DMS153 treated with DMSO at 0.1 percent for 48 hours (cell line): ENCODE results near the gene ATF6B.
A peak's percentile ranks its signal among the peaks of the same experiment; 100 is the strongest.

Experiments used
- DNase-seq: peaks from one replicate; lab custom pipeline; 2025; ENCODE audit not compliant: unreplicated experiment; lab: John Stamatoyannopoulos, UW

ATF6B gene

DNA sequence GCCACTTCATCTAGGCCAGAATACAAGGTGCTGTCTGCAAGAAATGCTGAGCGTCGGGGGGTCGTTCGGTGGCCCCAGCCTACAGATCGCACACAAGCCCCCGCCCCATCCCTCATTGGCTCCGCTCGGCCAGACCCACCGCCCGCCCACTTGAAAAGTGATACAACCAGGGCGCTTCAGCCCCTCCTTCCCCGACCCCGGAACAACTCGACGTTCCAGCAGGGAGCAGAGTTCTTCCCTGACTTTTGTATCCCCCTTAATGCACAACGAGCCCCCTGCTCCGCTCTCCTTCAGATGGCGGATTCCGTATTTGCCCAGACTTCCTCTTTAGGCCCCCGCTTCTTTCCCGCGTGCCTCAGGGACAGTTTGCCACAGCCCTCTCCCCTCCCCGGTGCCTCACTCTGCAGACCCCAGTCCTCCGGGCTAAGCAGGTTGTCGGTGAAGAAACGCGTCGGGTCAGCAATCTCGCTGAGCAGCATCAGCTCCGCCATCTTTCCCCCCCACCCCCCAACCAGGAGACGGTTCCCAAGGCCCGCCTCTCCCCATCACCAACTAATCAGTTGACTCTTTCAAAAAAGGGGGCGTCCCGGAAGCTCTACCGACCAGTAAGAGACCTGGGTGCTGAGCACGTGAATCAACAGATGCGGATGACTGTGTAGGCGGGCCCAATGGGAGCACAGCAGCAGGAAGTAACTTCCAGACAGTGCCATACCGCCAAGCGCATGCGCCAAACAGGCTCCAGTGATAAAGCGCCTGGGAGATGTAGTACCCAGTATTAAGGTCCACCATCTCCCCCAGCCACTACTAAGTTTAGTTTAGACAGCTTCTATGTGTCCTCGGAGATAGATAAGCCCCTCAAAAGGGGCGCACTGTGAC is at the start of gene ATF6B:
ATF6B (minus strand) TSS at position 530 of the 876 bp plus-strand sequence; CDS start at position 491, 39 bp downstream.
- peak; percentile 98 for DNase-seq

DNA sequence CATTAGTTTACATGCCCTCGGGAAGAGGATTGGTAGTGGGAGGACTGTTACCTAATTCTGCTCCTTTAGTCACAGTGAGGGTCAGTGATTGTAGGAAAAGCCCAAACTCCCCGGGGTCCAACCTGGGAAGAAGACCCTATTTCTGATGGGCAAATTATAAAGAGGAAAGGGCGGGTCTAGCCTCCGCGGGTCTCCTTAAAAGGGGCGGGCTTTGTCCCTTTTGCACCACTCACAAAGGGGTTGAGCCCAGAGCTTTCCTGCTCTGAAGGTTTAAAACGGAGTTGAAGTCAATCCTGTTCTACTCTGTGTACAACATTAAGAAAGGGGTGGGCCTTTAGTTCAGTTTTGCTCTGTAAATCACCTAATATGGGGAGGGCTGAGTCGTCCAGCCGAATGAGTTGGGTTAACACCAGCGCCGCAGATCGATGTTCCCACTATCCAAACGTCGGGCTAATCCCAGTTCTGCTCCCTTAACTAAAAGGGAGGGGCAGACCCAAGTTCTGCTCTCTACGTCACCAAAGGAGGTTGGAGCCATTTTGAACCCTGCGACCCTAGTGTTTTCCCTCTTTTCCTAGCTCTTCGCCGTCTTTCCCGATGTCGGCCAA is 49.2 kb upstream of the ATF6B start:
- DNase-seq = peak; percentile 63

DNA sequence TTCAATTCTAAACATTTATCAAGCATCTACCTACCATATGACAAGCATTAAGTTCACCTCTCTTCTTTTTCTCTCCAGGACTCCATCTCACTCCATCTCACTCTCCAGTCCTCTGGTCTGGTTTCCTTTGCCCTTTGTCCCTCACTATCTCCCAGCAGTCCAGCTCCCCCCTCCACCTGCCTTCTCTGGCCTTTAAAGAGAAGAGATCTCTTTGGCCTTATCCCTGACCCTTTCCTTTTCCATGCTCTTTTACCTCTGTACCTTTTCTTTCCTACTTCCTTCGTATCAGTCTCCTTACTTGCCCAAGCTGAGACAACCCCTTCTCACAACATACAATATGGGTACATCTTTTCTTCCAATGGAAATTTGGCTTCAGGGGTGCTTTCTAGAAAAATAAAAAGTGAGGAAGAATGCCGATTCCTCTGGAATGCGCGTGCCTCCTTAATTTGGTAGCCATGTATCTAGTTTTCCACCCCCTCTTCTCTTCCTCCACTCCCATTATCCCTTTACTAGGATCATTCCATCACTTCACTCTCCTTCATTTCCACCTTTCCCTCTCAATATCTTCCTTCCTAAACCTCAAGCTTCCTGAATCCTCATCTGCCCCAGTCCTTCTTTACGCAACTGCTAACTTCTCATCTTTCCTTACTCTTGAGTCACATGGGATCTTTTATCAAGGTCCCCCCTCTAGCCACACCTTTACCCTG is 48.6 kb upstream of the ATF6B start:
- no peak for DNase-seq

DNA sequence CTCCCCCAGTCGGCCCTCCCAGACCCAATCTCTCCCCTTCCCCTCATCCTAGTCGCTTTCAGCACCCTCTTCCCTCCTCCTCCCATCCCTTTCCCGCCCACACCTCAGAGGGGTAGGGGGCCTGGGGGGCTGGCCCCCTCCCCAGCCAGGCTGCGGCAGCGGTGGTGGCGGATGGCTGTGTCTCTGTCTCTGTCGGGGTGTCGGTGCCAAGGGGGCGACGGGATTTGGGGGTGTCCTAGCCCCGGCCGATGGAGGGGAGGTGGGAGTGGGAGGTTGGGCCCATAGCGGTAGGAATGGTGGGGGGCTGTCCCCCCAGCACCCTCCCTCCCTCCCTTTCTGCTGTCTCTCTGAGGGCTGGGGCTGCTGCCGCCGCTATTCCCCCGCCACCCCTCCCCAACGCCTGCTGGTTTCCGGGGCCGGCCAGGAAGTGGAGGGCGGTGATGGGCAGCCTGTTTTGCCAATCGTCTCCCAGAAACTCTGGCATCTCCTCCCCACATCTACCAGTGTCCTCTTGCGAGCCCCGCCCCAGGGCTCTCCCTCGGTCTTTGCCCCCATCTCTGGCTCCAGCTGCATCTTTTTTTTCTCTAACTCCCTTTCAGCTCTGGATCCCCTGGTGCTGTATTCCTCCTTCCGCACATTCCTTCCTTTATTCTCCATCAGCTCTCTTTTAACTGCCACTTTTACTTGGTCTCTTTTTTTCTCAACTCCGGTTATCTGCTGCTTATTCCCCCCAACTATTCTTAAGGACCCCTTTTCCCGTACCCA is 47.8 kb upstream of the ATF6B start, which contains the start of gene AGPAT1:
AGPAT1 (minus strand) TSS at position 374 of the 765 bp plus-strand sequence. CDS start 4,588 bp downstream, outside the sequence.
- DNase-seq = peak; percentile 84

DNA sequence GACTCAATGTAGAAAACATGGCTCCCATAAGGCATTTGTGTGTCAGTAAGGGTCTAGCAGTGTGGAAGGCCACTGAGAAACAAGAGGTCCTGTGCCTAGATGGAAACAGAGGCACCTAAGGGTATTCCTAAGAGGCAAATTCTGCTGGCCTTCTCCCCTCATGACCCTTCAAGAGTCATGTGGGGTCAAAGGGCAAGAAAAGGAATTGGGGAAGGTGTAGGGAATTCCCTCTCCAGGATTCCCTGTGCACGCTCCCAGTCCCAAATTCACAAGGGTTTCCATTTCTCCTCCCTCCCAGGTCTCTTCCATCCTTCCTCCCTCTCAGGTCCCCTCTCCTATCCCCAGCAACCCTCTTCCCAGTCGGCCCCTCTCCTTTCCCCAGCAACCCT is 47.3 kb upstream of the ATF6B start:
- no peak for DNase-seq

DNA sequence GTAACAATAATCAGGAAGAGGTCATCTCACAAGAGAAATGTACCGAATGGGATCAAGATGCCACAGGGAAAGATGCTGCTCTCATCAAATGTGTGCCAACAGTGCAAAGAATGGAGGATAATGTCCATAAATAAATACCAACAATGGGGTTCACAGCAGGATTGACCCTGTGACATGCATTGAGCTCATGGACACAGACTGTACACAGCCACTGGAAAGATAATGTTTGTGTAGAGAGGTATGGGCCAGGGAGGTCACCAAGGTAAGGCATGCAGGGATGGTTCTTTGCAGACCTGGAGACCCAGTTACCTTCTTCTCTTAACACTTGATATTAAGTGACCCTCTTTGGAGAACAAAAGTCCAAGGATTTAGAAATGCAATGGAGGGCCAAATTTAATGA is 46.4 kb upstream of the ATF6B start:
- no peak for DNase-seq

DNA sequence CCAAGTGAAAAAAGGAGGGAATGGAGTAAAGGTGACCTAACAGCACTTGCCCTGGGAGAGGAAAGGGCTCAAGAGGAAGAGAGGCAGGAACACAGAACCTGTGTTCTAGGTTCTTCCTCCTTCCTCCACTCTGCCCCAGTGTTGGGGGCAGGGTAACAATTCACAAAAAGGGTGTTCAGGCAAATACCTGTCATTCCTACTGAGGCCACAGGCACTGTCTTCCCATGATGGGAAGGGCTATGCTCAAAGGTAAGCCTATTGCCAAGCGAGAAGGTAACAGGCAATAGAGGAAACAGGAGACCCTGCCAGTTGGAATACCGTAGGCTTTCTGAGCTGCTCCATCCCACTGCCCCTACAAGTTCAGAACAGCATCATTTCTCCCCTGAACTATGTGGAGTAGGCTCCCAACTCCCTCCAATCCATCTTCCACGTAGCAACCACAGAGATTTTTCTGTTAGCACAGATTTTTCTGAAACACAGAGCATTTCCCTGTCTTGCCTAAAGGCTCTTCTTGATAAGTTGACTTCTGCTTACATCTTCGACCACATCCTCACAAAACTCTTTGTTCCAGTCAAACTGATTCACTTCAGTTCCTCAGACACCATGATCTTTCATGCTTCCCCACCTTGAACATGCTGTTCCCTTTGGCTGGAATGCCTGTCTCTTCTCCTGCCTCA is 45.1 kb upstream of the ATF6B start:
- DNase-seq = no peak

DNA sequence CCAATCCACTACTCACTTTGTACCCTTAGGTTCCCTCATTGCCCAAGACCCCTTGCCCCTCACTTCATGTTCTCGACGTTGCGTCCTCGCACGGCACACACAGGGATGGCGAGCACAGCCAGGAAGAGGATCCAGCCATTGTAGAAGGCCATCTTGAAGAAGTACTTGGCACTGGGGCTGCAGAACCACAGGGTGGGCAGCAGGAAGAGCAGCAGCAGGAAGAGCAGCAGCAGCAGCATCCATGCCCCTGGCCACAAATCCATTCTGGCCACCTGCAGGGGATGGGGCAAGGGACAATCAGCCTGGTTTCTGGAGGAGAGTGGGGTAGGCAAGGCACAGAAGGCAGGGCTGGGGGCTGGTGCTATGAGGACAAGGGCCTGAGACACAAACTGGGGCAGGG is 43.2 kb upstream of the ATF6B start:
- no peak for DNase-seq

DNA sequence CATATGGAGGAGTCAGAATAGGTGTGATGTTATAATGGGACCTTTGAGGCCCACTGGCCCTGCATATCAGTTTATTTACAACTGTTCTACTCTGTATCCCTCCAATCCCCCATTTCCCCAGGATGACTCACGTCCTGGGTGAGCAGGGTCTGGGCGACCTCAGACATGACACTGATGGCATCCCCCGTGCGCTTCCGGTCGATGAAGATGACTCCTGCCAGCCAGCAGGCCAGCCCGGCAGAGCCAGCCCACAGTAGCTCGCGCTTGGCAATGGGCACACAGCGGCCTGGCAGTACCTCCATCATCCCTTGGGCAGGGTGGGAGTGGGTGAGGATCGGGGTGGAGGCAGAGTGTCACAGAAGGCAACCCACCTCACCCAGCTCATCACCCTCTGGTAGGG is 42.2 kb upstream of the ATF6B start:
- no peak for DNase-seq

DNA sequence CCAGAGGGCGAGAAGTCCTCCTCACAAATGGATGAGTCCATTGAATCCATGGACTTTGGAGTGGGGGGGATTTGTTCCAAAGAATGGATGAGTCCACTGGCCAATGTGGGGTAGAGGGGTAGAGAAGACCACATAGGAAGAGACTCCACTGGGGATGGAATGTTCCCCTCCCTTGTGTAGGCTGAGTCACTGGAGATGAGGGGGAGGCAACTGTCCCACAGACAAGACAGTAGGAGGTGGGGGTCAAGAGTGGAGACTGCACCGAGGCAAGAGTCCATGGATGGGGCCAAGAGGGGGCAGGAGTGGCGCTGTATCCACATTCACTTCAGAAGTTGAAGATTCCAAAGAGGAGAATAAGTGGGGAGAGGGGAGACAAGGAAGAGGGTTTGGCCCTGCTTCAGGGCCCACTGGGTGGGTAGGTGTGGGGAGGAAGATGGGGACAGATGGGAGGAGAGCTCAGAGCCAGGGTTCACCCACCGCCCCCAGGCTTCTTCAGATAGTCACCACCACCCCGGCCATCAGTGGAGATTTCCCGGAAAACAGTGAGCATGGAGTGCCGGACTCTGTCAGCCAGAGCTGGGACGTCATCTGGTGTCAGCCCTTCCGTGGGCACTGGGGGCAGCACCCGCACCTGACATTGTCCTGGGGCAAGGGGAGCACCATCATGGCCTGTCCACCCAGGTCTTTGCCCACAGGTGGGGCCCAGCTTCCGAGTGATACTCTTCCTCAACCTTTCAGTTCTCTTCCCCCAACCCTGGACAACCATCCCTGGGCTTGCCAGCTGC is 41.0 kb upstream of the ATF6B start:
- DNase-seq = no peak

DNA sequence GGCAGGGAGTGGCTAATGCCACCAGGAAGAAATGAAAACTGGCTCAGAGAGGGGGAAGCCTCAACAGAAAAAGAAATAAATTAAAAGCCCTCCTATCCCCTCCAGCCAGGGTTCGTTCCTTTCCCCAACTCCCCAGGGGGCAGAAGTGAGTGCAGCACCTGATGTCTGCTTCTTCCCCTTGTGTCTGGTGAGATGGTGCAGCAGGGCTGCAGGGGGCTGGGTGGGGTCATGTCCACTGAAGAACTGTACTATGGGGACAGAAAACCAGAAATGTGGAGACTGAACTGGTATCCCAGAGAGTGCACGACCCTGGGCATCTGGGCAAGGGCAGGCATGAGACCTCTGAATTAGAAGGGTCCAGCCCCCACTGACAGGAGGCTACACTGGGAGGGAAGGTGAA is 40.3 kb upstream of the ATF6B start:
- no peak for DNase-seq

DNA sequence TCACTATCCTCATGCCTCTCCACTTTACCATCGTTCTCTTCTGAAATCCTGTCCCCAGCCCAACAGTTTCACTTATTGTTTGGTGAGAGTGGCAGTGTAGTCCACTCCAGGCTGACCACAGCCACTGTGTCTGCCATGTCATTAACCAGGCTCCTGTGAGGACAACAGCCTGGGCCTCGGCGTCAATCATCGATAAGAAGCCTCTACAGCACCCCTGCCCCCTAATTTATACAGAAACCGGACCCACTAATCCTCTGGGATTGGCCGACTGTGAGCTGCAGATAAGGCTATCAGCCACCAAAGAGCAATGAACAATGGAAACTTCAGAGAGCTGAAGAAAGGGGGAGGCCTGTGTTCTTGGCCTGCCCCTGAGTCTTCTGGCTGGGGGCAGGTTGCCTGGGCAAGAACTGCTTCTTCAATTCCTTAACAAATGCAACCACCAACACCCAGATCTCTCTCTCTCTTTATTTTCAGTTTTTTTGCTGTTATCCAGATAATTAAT is 39.8 kb upstream of the ATF6B start:
- DNase-seq = no peak

DNA sequence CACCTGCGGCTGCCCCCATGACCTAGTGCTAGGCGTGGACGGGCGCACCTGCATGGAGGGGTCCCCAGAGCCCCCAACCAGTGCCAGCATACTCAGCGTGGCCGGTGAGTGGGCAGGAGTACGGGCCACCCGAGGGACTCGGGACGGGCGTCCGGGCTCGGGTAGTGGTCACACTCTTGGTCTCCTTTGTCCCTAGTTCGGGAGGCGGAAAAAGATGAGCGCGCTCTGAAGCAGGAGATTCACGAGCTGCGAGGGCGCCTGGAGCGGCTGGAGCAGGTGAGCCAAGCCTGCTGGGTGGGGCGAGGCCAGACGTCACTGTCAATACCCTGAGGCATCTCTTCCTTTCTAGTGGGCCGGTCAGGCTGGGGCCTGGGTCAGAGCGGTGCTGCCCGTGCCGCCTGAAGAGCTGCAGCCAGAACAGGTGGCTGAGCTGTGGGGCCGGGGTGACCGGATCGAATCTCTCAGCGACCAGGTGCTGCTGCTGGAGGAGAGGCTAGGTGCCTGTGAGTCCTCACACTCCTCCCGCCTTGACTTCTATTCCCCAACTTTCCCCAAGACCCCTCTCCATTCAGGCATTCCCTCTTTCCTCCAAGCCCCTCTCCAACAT is 39.2 kb upstream of the ATF6B start:
- DNase-seq = peak; percentile 15

DNA sequence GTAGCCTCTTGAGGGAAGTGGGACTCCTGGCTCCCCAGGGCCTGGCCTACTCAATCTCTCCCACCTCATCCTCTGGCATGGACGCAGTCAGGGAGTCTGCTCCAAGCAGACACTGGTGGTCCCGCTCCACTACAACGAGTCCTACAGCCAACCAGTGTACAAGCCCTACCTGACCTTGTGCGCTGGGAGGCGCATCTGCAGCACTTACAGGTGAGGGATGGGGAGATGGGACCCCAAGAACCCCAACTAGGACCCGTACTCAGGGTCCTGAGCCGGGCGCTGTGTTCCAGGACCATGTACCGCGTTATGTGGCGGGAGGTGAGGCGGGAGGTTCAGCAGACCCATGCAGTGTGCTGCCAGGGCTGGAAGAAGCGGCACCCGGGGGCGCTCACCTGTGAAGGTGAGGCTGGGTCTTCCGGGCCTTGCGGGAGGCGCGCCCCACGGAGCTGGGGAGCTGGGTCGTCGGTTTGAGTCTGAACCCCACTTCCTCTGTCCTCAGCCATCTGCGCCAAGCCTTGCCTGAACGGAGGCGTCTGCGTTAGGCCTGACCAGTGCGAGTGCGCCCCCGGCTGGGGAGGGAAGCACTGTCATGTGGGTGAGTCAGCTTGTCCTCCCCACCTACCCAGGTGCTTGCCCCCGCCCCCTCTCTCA is 38.5 kb upstream of the ATF6B start:
- DNase-seq = no peak

DNA sequence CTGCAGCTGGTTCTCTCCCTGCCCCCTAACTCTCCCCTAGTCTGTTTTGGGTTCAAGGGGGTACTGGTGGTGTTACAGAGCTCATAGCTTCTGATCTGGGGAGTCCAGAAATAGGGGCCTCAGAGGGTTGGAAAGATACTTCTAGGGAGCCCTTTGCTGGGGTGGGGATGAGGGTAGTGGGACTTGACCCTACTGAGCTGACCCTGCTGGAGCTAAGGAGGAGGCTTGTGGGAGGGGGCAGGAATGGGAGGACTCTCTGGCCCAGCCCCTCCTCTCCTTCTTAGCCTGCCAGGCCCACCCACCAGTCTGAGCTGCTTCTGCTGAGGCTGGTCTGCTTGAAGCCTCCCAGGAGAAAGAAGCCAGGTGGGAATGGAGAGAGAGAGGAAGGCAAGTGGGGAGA is 36.2 kb upstream of the ATF6B start, which contains the start of gene EGFL8:
EGFL8 (plus strand) TSS at position 301 of the 400 bp plus-strand sequence. CDS start 1,571 bp downstream, outside the sequence.
- DNase-seq = no peak

DNA sequence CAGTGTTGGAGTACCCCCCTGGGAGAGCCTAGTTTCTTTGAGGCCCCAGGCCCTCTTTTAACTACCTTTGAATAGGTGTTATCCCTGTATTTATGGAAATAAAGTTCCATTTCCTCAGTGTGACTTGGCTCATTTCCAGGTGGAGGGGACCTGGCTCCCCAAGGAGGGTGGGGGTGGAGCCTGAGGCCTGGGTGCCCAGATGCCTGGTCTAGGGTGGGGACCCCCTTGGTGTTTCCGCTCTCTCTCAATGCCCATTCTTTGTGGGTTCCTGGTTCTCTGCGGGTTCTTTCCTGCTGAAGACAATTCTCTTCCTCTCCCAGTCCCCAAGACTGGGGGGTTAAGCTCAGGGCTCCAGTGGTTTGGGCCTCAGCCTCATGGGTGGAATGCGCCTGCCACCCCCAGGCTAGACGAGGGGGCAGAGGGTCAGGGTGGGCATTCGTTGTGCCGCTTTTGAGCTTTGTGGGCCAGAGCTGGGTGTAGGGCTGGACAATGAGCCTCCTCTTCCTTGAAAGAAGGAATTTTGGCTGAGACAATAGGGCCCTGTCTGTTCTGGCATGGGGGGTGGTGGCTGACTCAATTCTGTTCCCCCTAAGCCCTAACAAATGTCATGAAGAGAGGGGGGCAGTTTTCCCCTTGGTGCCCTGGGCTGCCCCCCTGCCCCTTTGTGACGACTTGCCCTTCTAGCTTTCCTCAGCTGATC is 35.7 kb upstream of the ATF6B start:
- no peak for DNase-seq

DNA sequence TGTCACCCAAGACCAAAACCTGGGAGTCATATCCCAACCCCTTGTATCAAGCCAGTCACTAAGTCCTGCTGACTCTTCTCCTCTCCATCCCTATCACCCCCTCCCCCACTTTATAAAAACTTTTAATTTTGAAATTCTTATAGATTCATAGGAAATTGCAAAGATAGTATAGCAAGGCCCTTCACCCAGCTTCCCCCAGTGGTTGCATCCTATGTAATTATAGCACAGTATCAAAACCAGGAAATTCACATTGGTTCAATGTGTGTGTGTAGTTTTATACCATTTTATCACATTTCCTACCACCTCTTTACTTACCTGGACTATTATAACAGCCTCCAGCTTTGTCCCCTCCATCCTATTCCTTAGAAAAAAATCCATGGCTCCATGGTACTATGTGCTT is 30.0 kb upstream of the ATF6B start:
- no peak for DNase-seq

DNA sequence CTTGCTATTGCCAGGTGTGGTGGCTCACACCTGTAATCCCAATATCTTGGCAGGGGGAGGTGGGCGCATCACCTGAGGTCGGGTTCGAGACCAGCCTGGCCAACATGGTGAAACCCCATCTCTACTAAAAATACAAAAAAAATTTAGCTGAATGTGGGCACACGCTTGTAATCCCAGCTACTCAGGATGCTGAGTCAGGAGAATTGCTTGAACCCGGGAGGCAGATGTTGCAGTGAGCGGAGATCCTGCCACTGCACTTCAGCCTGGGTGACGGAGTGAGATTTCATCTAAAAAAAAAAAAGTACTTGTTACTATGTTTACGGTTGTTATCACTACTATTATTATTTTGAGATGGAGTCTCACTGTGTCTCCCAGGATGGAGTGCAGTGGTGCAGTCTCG is 28.8 kb upstream of the ATF6B start:
- DNase-seq = no peak
